Measurements from ENCODE around the gene SPECC1L. TPM values are rescaled to one million over a fixed set of nuclear protein-coding genes. Genes with fewer than 3 reads are reported as not detected.
A peak's percentile ranks its signal among the peaks of the same experiment; 100 is the strongest.

Gene SPECC1L
- total RNA-seq, 4 donors from 2014 or later: 63.6 to 116 (median 90.1) TPM

DNA sequence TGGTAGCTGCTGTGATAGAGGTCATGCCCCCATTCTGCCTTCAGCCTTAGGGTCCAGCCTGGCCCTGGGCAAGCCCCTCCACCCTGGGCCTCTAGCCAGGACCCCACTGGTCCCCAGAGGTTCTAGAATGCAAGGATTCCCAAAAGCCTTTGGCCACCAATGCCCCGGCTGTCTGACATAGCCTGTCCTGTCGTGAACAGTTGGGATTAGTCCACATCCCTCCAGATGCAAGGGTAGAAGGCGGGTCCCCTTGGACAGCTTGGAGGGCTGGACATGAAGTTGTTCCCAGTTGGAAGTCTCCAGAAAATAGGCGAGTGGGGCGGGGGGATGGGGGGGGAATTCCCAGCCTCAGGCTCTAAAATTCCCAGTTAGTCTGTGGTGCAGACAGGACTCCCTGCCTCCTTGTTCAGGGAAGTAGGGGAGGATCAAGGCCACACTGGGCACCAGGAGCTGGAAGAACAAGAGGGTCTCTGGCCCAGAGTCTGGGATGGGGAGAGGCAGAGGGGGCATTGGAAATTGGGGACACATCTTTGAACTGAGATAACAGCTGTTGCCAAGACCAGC is 151.6 kb downstream of the SPECC1L start:
- peaks cover 0 to 34% (median 7%) of the 10 kb centered on the region in 4 donors for H3K27me3 ChIP-seq
- H3K4me1 ChIP-seq: peaks cover 32 to 54% (median 44%) of the 10 kb centered on the region in 4 donors

DNA sequence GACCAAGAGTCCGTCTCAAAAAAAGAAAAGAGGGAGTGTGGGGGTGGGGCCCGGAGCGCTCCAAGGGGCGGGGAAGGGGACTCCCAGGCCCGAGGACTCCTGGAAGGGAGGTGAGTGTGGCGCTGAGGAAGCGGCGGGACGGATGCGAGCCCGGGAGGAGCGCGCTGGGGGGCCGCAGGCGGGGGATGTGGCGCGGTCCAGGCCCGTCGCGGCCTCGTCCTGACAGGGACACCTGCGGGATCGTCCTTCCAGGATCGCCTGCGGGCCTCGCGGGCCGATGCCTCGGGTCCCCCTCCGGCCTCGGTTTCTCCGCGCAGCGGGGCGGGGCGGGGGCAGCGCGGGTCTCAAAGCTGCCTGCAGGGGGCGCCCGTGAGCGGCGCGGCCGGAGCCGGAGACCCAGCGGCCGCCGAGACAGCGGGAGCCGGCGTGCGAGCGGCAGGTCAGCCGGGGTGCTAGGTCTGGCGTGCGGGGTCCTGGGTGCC is 152.9 kb downstream of the SPECC1L start:
- 2% methylated on average over 13 of the region's 56 CpGs for WGBS
- Histone ChIP-seq H3K27me3 (peaks cover 0 to 34% (median 7%) of the 10 kb centered on the region in 4 donors), H3K4me3 (peak overlapping the region; percentile 55 to 69 (median 62)), H3K27ac (replicated peaks in 1 of 4) (peak overlapping the region; percentile 7 to 48 (median 24)), H3K9me3 (no peaks in the 10 kb centered on the region), H3K4me1 (peaks cover 37 to 54% (median 44%) of the 10 kb centered on the region in 4 donors), H3K36me3 (peaks cover 0 to 2% (median under 1%) of the 10 kb centered on the region in 4 donors)
- no peak for TF ChIP-seq POLR2AphosphoS5 (IDR thresholded peaks at IDR 0.05)
- TF ChIP-seq EP300 (IDR thresholded peaks at IDR 0.05): no peak
- TF ChIP-seq, protein P1, sequence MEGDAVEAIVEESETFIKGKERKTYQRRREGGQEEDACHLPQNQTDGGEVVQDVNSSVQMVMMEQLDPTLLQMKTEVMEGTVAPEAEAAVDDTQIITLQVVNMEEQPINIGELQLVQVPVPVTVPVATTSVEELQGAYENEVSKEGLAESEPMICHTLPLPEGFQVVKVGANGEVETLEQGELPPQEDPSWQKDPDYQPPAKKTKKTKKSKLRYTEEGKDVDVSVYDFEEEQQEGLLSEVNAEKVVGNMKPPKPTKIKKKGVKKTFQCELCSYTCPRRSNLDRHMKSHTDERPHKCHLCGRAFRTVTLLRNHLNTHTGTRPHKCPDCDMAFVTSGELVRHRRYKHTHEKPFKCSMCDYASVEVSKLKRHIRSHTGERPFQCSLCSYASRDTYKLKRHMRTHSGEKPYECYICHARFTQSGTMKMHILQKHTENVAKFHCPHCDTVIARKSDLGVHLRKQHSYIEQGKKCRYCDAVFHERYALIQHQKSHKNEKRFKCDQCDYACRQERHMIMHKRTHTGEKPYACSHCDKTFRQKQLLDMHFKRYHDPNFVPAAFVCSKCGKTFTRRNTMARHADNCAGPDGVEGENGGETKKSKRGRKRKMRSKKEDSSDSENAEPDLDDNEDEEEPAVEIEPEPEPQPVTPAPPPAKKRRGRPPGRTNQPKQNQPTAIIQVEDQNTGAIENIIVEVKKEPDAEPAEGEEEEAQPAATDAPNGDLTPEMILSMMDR (IDR thresholded peaks at IDR 0.05): peak in 2 of 3 experiments; percentile 88 to 91
- TF ChIP-seq POLR2A (IDR thresholded peaks at IDR 0.05; ENCODE audit: low read depth): no peak
- no peak for DNase-seq (ENCODE audit: extremely low spot score)
- intact Hi-C loops (cut with DNase I): loop anchor here (5.0 kb wide), 1 partner anchor 99 kb away; no protein-coding TSS in a partner anchor

More for the DNA sequence above, 151.6 kb downstream of the SPECC1L start:
- Histone ChIP-seq H3K27ac (replicated peaks in 1 of 4) (no peak overlapping the region), H3K36me3 (peaks cover 0 to 15% (median 7%) of the 10 kb centered on the region in 4 donors), H3K4me3 (no peak overlapping the region), H3K9me3 (no peaks in the 10 kb centered on the region)
- TF ChIP-seq, protein P1 (IDR thresholded peaks at IDR 0.05): no peak
- no peak for TF ChIP-seq EP300 (IDR thresholded peaks at IDR 0.05)
- no peak for TF ChIP-seq POLR2AphosphoS5 (IDR thresholded peaks at IDR 0.05)
- TF ChIP-seq POLR2A (IDR thresholded peaks at IDR 0.05; ENCODE audit: low read depth): no peak
- no peak for DNase-seq (ENCODE audit: extremely low spot score)
- intact Hi-C loops (cut with DNase I): loop anchor here (5.0 kb wide), 1 partner anchor 100 kb away; no protein-coding TSS in a partner anchor
- WGBS: 35% methylated on average over 2 of the region's 5 CpGs

DNA sequence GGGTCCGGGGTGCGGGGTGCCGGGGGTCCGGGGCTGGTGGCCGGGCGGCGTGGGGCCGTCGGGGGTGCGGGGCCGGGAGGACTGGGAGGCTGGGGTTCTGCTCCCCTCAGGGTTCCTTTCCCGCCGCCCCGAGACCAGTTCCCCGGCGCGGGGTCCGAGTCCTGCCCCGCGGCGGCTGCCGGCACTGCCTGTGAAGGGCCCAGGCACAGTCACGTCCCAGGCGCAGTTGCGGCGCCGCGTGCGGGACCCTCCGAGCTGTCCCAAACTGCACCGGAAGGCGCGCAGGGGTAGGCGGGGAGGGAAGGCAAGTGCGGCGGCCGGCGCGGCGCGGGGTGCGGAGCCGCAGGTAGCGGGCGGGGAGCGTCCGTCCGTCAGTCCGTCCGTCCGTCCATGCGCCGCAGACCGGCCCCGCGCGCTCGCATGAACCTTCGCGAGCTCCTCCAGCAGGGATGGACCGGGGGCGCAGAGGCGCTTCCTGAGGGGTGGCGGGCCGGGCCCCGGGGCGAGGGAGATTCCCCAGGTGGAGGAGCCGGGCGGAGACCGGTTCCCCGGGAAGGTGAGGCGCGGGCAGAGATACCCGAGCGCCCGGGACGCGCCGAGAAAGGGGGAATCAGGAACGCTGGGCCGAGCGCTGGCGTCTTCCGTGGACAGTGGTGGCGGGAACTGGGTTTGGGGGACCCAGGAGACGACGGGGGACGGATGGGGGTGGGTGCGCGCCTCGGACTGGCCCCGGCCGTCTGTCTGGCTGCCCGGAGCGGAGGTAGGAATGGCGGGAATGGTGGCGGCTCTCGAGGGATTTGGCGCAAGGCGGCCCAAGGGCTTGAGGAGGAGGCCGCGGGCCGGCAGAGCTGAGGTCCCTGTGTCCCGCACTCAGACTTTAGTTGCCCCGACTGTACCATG is 153.6 kb downstream of the SPECC1L start:
- no peaks in the 10 kb centered on the region for H3K9me3 ChIP-seq
- intact Hi-C loops (cut with DNase I): loop anchor here (1.0 to 5.0 kb wide), 2 partner anchors 79 to 98 kb away; no protein-coding TSS in a partner anchor
- H3K4me3 ChIP-seq: peak overlapping the region; percentile 55 to 69 (median 62)
- H3K4me1 ChIP-seq: peaks cover 37 to 54% (median 45%) of the 10 kb centered on the region in 4 donors
- H3K27me3 ChIP-seq: peaks cover 0 to 34% (median 7%) of the 10 kb centered on the region in 4 donors
- TF ChIP-seq, protein P1 (IDR thresholded peaks at IDR 0.05): no peak
- TF ChIP-seq POLR2AphosphoS5 (IDR thresholded peaks at IDR 0.05) (no peak), POLR2A (IDR thresholded peaks at IDR 0.05; ENCODE audit: low read depth) (no peak), EP300 (IDR thresholded peaks at IDR 0.05) (no peak)
- peak overlapping the region; percentile 7 to 48 (median 24) for H3K27ac ChIP-seq (replicated peaks in 1 of 4)
- no peak for DNase-seq (ENCODE audit: extremely low spot score)
- no peaks in the 10 kb centered on the region for H3K36me3 ChIP-seq
- WGBS: 40% methylated on average over 8 of the region's 105 CpGs

DNA sequence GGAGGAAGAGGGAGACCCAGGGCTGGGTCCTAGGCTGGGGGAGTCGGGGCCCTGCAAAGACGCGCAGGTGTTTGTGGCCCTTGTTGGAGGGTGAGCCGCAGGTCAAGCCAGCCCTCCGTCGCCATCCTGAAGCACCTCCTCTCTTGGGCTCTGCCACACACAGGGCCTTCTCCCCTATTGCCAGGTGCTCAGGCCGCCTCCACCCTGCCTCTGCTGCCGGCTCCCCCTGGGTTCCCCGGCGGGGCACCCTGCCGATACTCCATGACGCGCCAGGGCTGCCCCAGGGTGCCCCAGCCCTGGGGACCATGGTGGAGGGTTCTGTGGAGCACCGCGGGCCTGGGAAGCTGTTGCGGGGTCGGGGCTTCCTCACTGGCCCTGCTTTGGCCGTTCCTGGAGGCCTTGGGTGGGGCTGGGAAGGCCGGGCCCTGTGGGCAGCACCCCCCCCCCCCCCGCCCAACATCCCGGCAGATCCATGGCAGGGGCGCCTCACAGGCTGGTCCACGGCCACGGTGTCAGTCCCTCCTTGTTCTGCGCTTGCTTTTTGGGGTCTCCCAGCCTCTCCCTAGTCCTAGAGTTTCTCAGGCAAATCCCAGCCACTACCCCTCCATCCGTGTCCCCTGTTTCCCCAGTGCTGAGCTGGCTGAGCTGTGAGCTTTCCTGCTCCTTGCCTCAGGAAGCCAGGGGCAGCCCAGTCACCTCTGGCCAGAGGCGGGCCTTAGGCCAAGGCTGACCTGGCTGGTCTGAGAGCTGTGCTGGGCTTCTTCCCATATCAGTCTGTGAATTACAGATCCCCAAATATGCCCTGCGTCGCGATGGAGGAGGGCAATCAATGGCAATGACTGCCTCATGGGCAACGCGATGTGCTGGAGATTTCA is 154.5 kb downstream of the SPECC1L start:
- peak overlapping the region in 1 of 4 donors; percentile 3 for H3K27ac ChIP-seq (replicated peaks in 1 of 4)

More for the DNA sequence above, 154.5 kb downstream of the SPECC1L start:
- TF ChIP-seq POLR2A (IDR thresholded peaks at IDR 0.05; ENCODE audit: low read depth): no peak
- no peak for TF ChIP-seq POLR2AphosphoS5 (IDR thresholded peaks at IDR 0.05)
- no peak for TF ChIP-seq EP300 (IDR thresholded peaks at IDR 0.05)
- TF ChIP-seq, protein P1 (IDR thresholded peaks at IDR 0.05): no peak
- Histone ChIP-seq H3K4me3 (peak overlapping the region; percentile 55 to 69 (median 62)), H3K4me1 (peaks cover 35 to 47% (median 44%) of the 10 kb centered on the region in 4 donors), H3K9me3 (no peaks in the 10 kb centered on the region), H3K36me3 (no peaks in the 10 kb centered on the region), H3K27me3 (peaks cover 0 to 34% (median 7%) of the 10 kb centered on the region in 4 donors)
- intact Hi-C loops (cut with DNase I): loop anchor here (1.0 to 5.0 kb wide), 2 partner anchors 78 to 97 kb away; no protein-coding TSS in a partner anchor
- 96% methylated on average over 6 of the region's 32 CpGs for WGBS
- DNase-seq (ENCODE audit: extremely low spot score): no peak
